ENCODE results near the gene PSMC2. TPM values are rescaled to one million over a fixed set of nuclear protein-coding genes. Genes with fewer than 3 reads are reported as not detected.

Gene PSMC2
- total RNA-seq, 3 donors from 2014 or later (not counting 1 experiment from before 2014, with no cell fraction given) = 82.1 to 93.9 (median 88.1) TPM

- no peaks in the 10 kb centered on the region for H3K27me3 Mint-ChIP-seq (ENCODE audit: low read depth in 2 of 2)
- Histone ChIP-seq H3K9me3 (ENCODE audit: control insufficient read depth, insufficient read depth, low read length) (no peaks in the 10 kb centered on the region), H3K27me3 (ENCODE audit: control insufficient read depth, insufficient read depth, low read length) (no peaks in the 10 kb centered on the region), H3K27ac (ENCODE audit: low read length) (peak overlapping the region; percentile 81), H3K4me1 (ENCODE audit: control insufficient read depth, insufficient read depth, low read length) (peaks cover 13% of the 10 kb centered on the region), H3K36me3 (ENCODE audit: control insufficient read depth, insufficient read depth, low read length) (peaks cover 26% of the 10 kb centered on the region), H3K4me3 (ENCODE audit: low read length) (peak overlapping the region; percentile 83)
- 2% methylated on average over 25 of the region's 26 CpGs for WGBS (ENCODE audit: insufficient coverage)
- peak overlapping the region; percentile 94 to 96 for H3K27ac Mint-ChIP-seq
- TF ChIP-seq CTCF (IDR thresholded peaks at IDR 0.05) = no peak
- ATAC-seq (peak; percentile 11 to 30 (median 16)), DNase-seq (peak; percentile 24 to 58)
- H3K4me3 Mint-ChIP-seq = peak overlapping the region; percentile 99
- peaks cover 56 to 57% of the 10 kb centered on the region in 2 donors for H3K4me1 Mint-ChIP-seq
- H3K36me3 Mint-ChIP-seq = peaks cover 7% of the 10 kb centered on the region
- intact Hi-C loops (cut with micrococcal nuclease) = loop anchor here (1.0 kb wide), 1 partner anchor 195 kb away; the partner anchor contains the start of gene NAPEPLD
- H3K9me3 Mint-ChIP-seq = no peaks in the 10 kb centered on the region
Measured at GRCh38 chr7:103343758-103344452, 3.5 kb upstream of the PSMC2 start.

GRCh38 chr7:103344453-103345149 lies 2.8 kb upstream of the PSMC2 start, which contains the start of gene DNAJC2:
DNAJC2 (minus strand) TSS chr7:103344767; CDS start chr7:103344622, 145 bp downstream.
- peak within 1 kb of the TSS; percentile 83 for H3K4me3 ChIP-seq (ENCODE audit: low read length)
- no peaks in the 10 kb centered on the region for H3K27me3 Mint-ChIP-seq (ENCODE audit: low read depth in 2 of 2)
- peaks cover 17% of the 10 kb centered on the region for H3K4me1 ChIP-seq (ENCODE audit: control insufficient read depth, insufficient read depth, low read length)
- H3K4me3 Mint-ChIP-seq = peak within 1 kb of the TSS; percentile 99
- DNase-seq (peak; percentile 76 to 95), ATAC-seq (peak; percentile 87 to 95 (median 92))
- H3K27ac Mint-ChIP-seq = peak within 1 kb of the TSS; percentile 94 to 96
- H3K9me3 ChIP-seq (ENCODE audit: control insufficient read depth, insufficient read depth, low read length) = no peaks in the 10 kb centered on the region
- H3K27ac ChIP-seq (ENCODE audit: low read length) = peak within 1 kb of the TSS; percentile 81
- intact Hi-C loops (cut with micrococcal nuclease) = loop anchor here (1.0 kb wide), 1 partner anchor 195 kb away; the partner anchor contains the start of gene NAPEPLD
- TF ChIP-seq CTCF (IDR thresholded peaks at IDR 0.05) = no peak
- H3K36me3 Mint-ChIP-seq = peaks cover 7% of the 10 kb centered on the region
- H3K27me3 ChIP-seq (ENCODE audit: control insufficient read depth, insufficient read depth, low read length) = no peaks in the 10 kb centered on the region
- peaks cover 55% of the 10 kb centered on the region in 2 donors for H3K4me1 Mint-ChIP-seq
- no peaks in the 10 kb centered on the region for H3K9me3 Mint-ChIP-seq
- peaks cover 20% of the 10 kb centered on the region for H3K36me3 ChIP-seq (ENCODE audit: control insufficient read depth, insufficient read depth, low read length)
- 9% methylated on average over 40 of the region's 43 CpGs for WGBS (ENCODE audit: insufficient coverage)

- intact Hi-C loops (cut with micrococcal nuclease) = no loop called here
- peaks cover 7% of the 10 kb centered on the region for H3K36me3 ChIP-seq (ENCODE audit: control insufficient read depth, insufficient read depth, low read length)
- WGBS (ENCODE audit: insufficient coverage) = 97% methylated on average over 5 of the region's 5 CpGs
- H3K4me3 Mint-ChIP-seq = peak overlapping the region; percentile 35
- H3K27ac ChIP-seq (ENCODE audit: low read length) = no peak overlapping the region
- peaks cover 53 to 54% of the 10 kb centered on the region in 2 donors for H3K4me1 Mint-ChIP-seq
- DNase-seq (no peak), ATAC-seq (no peak)
- no peaks in the 10 kb centered on the region for H3K36me3 Mint-ChIP-seq
- no peak for TF ChIP-seq CTCF (IDR thresholded peaks at IDR 0.05)
- no peaks in the 10 kb centered on the region for H3K9me3 ChIP-seq (ENCODE audit: control insufficient read depth, insufficient read depth, low read length)
- no peaks in the 10 kb centered on the region for H3K27me3 Mint-ChIP-seq (ENCODE audit: low read depth in 2 of 2)
- H3K9me3 Mint-ChIP-seq = no peaks in the 10 kb centered on the region
- peaks cover 17% of the 10 kb centered on the region for H3K4me1 ChIP-seq (ENCODE audit: control insufficient read depth, insufficient read depth, low read length)
- peak overlapping the region; percentile 42 to 97 for H3K27ac Mint-ChIP-seq
- H3K27me3 ChIP-seq (ENCODE audit: control insufficient read depth, insufficient read depth, low read length) = no peaks in the 10 kb centered on the region
- no peak overlapping the region for H3K4me3 ChIP-seq (ENCODE audit: low read length)
Measured at GRCh38 chr7:103346396-103346795, 1.0 kb upstream of the PSMC2 start.

All from natural killer cell (primary cell).